Measurements from ENCODE around the gene ZC3H8.

Gene ZC3H8

GRCh38 chr2:112199188-112199587 is 55.7 kb downstream of the ZC3H8 start:
- no peaks in the 10 kb centered on the region for H3K36me3 ChIP-seq (ENCODE audit: insufficient read depth, low read length)
- H3K4me3 ChIP-seq (ENCODE audit: low read length), result no peak overlapping the region
- H2AFZ ChIP-seq (ENCODE audit: low read depth, low read length), result no peak overlapping the region
- H3K4me1 ChIP-seq (ENCODE audit: insufficient read depth, low read length), result no peaks in the 10 kb centered on the region
- H3K9me3 ChIP-seq (ENCODE audit: low read length), result peaks cover 7% of the 10 kb centered on the region
- no peaks in the 10 kb centered on the region for H3K27me3 ChIP-seq (ENCODE audit: insufficient read depth, low read length)

DNA sequence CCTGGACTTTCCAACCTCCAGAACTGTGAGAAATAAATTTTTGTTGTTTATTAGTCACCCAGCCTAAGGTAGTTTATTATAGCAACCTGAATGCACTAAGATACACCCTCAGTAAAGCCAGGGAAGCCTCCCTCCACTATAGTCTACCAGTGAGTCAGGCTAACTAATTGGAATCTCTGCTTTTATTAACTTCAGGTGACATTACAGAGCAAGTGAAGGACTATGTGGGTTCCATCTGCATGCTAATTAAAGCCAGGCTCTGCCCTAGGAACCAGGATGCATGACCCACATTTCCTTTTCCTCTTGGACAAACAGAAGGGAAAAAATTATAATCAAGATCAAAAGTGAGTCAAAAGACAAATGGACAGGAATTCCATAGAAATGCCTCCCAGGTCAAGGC is 56.1 kb downstream of the ZC3H8 start:
- Histone ChIP-seq H3K27me3 (ENCODE audit: insufficient read depth, low read length) (no peaks in the 10 kb centered on the region), H3K4me3 (ENCODE audit: low read length) (no peak overlapping the region), H2AFZ (ENCODE audit: low read depth, low read length) (no peak overlapping the region), H3K36me3 (ENCODE audit: insufficient read depth, low read length) (no peaks in the 10 kb centered on the region), H3K4me1 (ENCODE audit: insufficient read depth, low read length) (no peaks in the 10 kb centered on the region), H3K9me3 (ENCODE audit: low read length) (peaks cover 7% of the 10 kb centered on the region)

GRCh38 chr2:112197868-112198267 is 57.0 kb downstream of the ZC3H8 start:
- Histone ChIP-seq H3K4me1 (ENCODE audit: insufficient read depth, low read length) (no peaks in the 10 kb centered on the region), H3K27me3 (ENCODE audit: insufficient read depth, low read length) (no peaks in the 10 kb centered on the region)

GRCh38 chr2:112195950-112196349 is 58.9 kb downstream of the ZC3H8 start:
- Histone ChIP-seq H3K27me3 (ENCODE audit: insufficient read depth, low read length) (no peaks in the 10 kb centered on the region), H3K36me3 (ENCODE audit: insufficient read depth, low read length) (no peaks in the 10 kb centered on the region)

More at GRCh38 chr2:112197868-112198267, 57.0 kb downstream of the ZC3H8 start:
- H3K4me3 ChIP-seq (ENCODE audit: low read length), result no peak overlapping the region
- H2AFZ ChIP-seq (ENCODE audit: low read depth, low read length), result no peak overlapping the region
- peaks cover 3% of the 10 kb centered on the region for H3K9me3 ChIP-seq (ENCODE audit: low read length)
- H3K36me3 ChIP-seq (ENCODE audit: insufficient read depth, low read length), result no peaks in the 10 kb centered on the region

GRCh38 chr2:112195167-112195766 is 59.6 kb downstream of the ZC3H8 start:
- H3K4me3 ChIP-seq (ENCODE audit: low read length), result no peak overlapping the region

More at GRCh38 chr2:112195950-112196349, 58.9 kb downstream of the ZC3H8 start:
- Histone ChIP-seq H3K9me3 (ENCODE audit: low read length) (no peaks in the 10 kb centered on the region), H2AFZ (ENCODE audit: low read depth, low read length) (no peak overlapping the region), H3K4me3 (ENCODE audit: low read length) (no peak overlapping the region), H3K4me1 (ENCODE audit: insufficient read depth, low read length) (no peaks in the 10 kb centered on the region)

GRCh38 chr2:112194482-112194881 is 60.4 kb downstream of the ZC3H8 start:
- Histone ChIP-seq H3K9me3 (ENCODE audit: low read length) (no peaks in the 10 kb centered on the region), H3K4me3 (ENCODE audit: low read length) (no peak overlapping the region), H3K27me3 (ENCODE audit: insufficient read depth, low read length) (no peaks in the 10 kb centered on the region), H3K36me3 (ENCODE audit: insufficient read depth, low read length) (no peaks in the 10 kb centered on the region), H2AFZ (ENCODE audit: low read depth, low read length) (no peak overlapping the region), H3K4me1 (ENCODE audit: insufficient read depth, low read length) (no peaks in the 10 kb centered on the region)

More at GRCh38 chr2:112195167-112195766, 59.6 kb downstream of the ZC3H8 start:
- Histone ChIP-seq H3K27me3 (ENCODE audit: insufficient read depth, low read length) (no peaks in the 10 kb centered on the region), H2AFZ (ENCODE audit: low read depth, low read length) (no peak overlapping the region), H3K36me3 (ENCODE audit: insufficient read depth, low read length) (no peaks in the 10 kb centered on the region), H3K4me1 (ENCODE audit: insufficient read depth, low read length) (no peaks in the 10 kb centered on the region), H3K9me3 (ENCODE audit: low read length) (no peaks in the 10 kb centered on the region)

DNA sequence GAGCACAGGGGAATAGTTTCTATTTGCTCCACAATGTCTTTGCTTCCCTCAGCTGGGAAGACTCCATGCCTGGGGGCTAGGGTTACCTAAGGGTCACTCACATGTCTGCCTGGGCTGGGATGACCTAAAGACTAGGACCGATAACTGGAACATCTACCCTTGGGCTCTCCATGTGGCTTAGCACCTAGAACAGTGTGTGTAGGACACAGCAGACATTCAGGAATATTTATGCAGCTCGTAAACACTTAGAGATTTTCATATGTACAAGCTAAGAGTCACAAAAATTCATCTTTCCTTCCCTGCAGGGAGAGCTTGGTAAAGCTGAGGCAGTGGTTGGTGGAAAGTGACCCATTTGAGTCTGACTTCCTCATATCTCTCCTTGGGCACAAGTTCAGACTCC is 60.8 kb downstream of the ZC3H8 start:
- no peaks in the 10 kb centered on the region for H3K4me1 ChIP-seq (ENCODE audit: insufficient read depth, low read length)
- H3K36me3 ChIP-seq (ENCODE audit: insufficient read depth, low read length), result no peaks in the 10 kb centered on the region
- no peaks in the 10 kb centered on the region for H3K27me3 ChIP-seq (ENCODE audit: insufficient read depth, low read length)
- no peak overlapping the region for H2AFZ ChIP-seq (ENCODE audit: low read depth, low read length)
- H3K9me3 ChIP-seq (ENCODE audit: low read length), result no peaks in the 10 kb centered on the region
- H3K4me3 ChIP-seq (ENCODE audit: low read length), result no peak overlapping the region

GRCh38 chr2:112189001-112189556 is 65.8 kb downstream of the ZC3H8 start:
- H3K9me3 ChIP-seq (ENCODE audit: low read length), result peaks cover 2% of the 10 kb centered on the region
- no peaks in the 10 kb centered on the region for H3K27me3 ChIP-seq (ENCODE audit: insufficient read depth, low read length)
- no peaks in the 10 kb centered on the region for H3K4me1 ChIP-seq (ENCODE audit: insufficient read depth, low read length)

GRCh38 chr2:112187805-112188596 is 66.8 kb downstream of the ZC3H8 start:
- Histone ChIP-seq H3K27me3 (ENCODE audit: insufficient read depth, low read length) (no peaks in the 10 kb centered on the region), H3K4me3 (ENCODE audit: low read length) (no peak overlapping the region), H2AFZ (ENCODE audit: low read depth, low read length) (no peak overlapping the region), H3K4me1 (ENCODE audit: insufficient read depth, low read length) (no peaks in the 10 kb centered on the region), H3K9me3 (ENCODE audit: low read length) (peaks cover 2% of the 10 kb centered on the region), H3K36me3 (ENCODE audit: insufficient read depth, low read length) (no peaks in the 10 kb centered on the region)

More at GRCh38 chr2:112189001-112189556, 65.8 kb downstream of the ZC3H8 start:
- Histone ChIP-seq H3K4me3 (ENCODE audit: low read length) (no peak overlapping the region), H3K36me3 (ENCODE audit: insufficient read depth, low read length) (no peaks in the 10 kb centered on the region), H2AFZ (ENCODE audit: low read depth, low read length) (no peak overlapping the region)

DNA sequence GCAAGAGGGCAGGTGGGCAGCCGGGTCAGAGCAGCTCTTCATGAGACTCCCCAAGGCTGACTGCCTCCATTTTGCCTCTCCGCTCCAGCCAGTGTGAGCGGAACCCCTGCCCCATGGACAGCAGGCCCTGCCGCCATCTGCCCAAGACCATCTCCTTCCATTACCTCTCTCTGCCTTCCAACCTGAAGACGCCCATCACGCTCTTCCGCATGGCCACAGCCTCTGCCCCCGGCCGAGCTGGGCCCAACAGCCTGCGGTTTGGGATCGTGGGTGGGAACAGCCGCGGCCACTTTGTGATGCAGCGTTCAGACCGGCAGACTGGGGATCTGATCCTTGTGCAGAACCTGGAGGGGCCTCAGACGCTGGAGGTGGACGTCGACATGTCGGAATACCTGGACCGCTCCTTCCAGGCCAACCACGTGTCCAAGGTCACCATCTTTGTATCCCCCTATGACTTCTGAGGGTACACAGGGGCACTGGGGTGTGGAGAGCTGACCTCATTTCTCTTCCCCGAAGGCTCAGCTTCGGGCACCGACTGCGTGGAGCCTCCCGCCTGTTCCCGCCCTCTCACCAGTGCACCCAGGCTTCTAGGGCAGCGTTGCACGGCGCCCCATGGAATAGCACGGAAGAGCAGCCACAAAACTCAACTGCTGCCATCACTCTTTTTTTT is 67.7 kb downstream of the ZC3H8 start:
- Histone ChIP-seq H3K4me1 (ENCODE audit: insufficient read depth, low read length) (no peaks in the 10 kb centered on the region), H3K9me3 (ENCODE audit: low read length) (peaks cover 2% of the 10 kb centered on the region), H2AFZ (ENCODE audit: low read depth, low read length) (no peak overlapping the region), H3K36me3 (ENCODE audit: insufficient read depth, low read length) (no peaks in the 10 kb centered on the region), H3K4me3 (ENCODE audit: low read length) (no peak overlapping the region), H3K27me3 (ENCODE audit: insufficient read depth, low read length) (no peaks in the 10 kb centered on the region)

DNA sequence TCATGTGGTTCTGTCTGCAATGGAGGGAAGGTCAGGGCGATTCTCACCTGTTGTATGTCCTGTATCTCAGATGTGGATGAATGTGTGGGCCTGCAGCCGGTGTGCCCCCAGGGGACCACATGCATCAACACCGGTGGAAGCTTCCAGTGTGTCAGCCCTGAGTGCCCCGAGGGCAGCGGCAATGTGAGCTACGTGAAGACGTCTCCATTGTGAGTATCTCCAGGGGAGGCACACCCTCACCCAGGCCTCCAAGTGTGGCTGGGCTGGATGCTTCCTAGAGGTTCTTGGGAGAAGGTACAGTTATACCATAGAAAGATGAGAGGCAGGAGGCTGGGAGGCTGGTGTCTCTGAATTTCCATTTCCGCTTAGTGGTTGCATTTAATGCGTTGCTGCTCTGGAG is 69.7 kb downstream of the ZC3H8 start:
- Histone ChIP-seq H3K36me3 (ENCODE audit: insufficient read depth, low read length) (no peaks in the 10 kb centered on the region), H3K27me3 (ENCODE audit: insufficient read depth, low read length) (peaks cover 2% of the 10 kb centered on the region), H3K4me3 (ENCODE audit: low read length) (no peak overlapping the region), H2AFZ (ENCODE audit: low read depth, low read length) (no peak overlapping the region), H3K4me1 (ENCODE audit: insufficient read depth, low read length) (no peaks in the 10 kb centered on the region), H3K9me3 (ENCODE audit: low read length) (peaks cover 2% of the 10 kb centered on the region)

- Histone ChIP-seq H2AFZ (ENCODE audit: low read depth, low read length) (no peak overlapping the region), H3K36me3 (ENCODE audit: insufficient read depth, low read length) (no peaks in the 10 kb centered on the region), H3K9me3 (ENCODE audit: low read length) (peaks cover 2% of the 10 kb centered on the region), H3K4me1 (ENCODE audit: insufficient read depth, low read length) (no peaks in the 10 kb centered on the region), H3K27me3 (ENCODE audit: insufficient read depth, low read length) (peaks cover 2% of the 10 kb centered on the region), H3K4me3 (ENCODE audit: low read length) (no peak overlapping the region)
Observed at GRCh38 chr2:112184121-112184520, 70.7 kb downstream of the ZC3H8 start.
